Esophagus squamous epithelium (tissue), 4 donors: ENCODE data around the gene B3GALT6.

Source experiments
- POLR2A ChIP-seq, 4 donors: fragments of 450-650 bp; IDR thresholded peaks; one replicate each; pipeline ENCODE4 v1.6.1; 2017; ENCODE audit warnings: antibody characterized with exemption in 4 of 4, mild to moderate bottlenecking in 4 of 4, moderate library complexity in 3 of 4
- TF ChIP-seq, protein P1 (sequence below), 6 experiments: fragments of 450-650 bp in 4 of 6; fragments of 200-600 bp in 2 of 6; sonication (generic) in 2 of 6; IDR thresholded peaks; one replicate each; pipeline ENCODE4 v1.5.1; 2016 to 2019; ENCODE audit warnings: antibody characterized with exemption in 6 of 6, mild to moderate bottlenecking in 4 of 6, moderate library complexity in 4 of 6

DNA sequence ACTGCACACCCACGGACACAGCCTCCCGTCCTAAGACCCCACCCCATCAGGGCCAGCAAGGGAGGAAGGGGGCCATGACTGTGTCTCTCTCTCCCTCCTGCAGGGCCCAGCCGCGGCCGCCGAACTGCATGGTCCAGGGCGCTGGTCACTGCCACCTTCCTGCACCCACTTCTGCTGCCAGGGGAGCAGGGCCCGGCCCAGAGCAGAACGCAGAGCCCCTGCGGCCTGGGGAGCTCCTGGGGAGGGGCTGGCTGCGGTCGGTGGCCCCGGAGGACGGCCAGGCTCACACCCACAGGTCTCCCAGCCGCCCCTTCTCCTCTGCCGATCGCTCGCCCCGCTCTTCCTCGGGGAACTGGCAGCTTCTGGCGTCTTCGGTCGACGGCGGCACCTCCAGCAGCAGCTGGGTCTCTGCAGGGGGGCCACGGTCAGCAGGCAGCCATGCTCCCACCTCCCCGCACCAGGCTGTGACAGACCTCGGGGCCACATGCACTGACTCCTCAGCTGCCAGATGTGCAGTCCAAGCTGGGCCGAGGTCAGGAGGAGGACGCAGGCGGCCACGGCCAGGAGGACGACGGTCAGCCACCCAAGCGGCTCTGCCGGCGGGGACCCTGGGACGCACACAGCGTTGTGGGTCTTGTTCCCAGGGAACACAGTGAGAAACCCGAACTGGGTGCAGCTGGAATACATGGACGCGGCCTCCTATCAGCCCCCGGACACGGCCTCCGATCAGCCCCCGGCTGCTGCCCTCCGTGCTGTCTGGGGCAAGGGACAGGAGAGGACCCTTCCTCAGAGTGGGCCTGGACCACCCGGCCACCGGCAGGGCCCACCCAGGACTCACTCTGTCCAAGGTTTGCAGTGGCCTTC lies 28.2 kb upstream of the B3GALT6 start:
- no peak for TF ChIP-seq POLR2A (IDR thresholded peaks at IDR 0.05)
- TF ChIP-seq, protein P1, sequence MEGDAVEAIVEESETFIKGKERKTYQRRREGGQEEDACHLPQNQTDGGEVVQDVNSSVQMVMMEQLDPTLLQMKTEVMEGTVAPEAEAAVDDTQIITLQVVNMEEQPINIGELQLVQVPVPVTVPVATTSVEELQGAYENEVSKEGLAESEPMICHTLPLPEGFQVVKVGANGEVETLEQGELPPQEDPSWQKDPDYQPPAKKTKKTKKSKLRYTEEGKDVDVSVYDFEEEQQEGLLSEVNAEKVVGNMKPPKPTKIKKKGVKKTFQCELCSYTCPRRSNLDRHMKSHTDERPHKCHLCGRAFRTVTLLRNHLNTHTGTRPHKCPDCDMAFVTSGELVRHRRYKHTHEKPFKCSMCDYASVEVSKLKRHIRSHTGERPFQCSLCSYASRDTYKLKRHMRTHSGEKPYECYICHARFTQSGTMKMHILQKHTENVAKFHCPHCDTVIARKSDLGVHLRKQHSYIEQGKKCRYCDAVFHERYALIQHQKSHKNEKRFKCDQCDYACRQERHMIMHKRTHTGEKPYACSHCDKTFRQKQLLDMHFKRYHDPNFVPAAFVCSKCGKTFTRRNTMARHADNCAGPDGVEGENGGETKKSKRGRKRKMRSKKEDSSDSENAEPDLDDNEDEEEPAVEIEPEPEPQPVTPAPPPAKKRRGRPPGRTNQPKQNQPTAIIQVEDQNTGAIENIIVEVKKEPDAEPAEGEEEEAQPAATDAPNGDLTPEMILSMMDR (IDR thresholded peaks at IDR 0.05), result no peak
